Naive B cell (primary cell): ENCODE results near the gene TSSK1B. TPM values are rescaled to one million over a fixed set of nuclear protein-coding genes. Genes with fewer than 3 reads are reported as not detected.
"Not testable (repeated sequence)": the region's sequence is repeated elsewhere in the genome, so short reads cannot be mapped to it uniquely, and the experiment has no call there.

Experiments used
- ATAC-seq, 2 donors: fragments of 150-1000 bp; cut with Tn5 transposase; 2 replicates each; pipeline ENCODE4 v1.10.0; 2021; ENCODE audit warnings: low read depth in 2 of 2, mild to moderate bottlenecking in 2 of 2, moderate library complexity in 2 of 2
- DNase-seq: peaks from one replicate; pipeline ENCODE4 v3.0.0; 2022
- H3K27ac Mint-ChIP-seq, 6 donors: one replicate each; pipeline ENCODE4 v1.8.0; 2020 to 2022; ENCODE audit warnings: mild to moderate bottlenecking in 6 of 6, mixed read lengths in 6 of 6, moderate library complexity in 5 of 6, inconsistent platforms in 2 of 6
- H3K27me3 Mint-ChIP-seq, 3 donors: one replicate each; pipeline ENCODE4 v1.8.0; 2021 to 2022; ENCODE audit warnings: mixed read lengths in 3 of 3, mild to moderate bottlenecking in 1 of 3
- H3K36me3 Mint-ChIP-seq, 2 donors: one replicate each; pipeline ENCODE4 v1.8.0; 2020 to 2022; ENCODE audit warnings: mixed read lengths in 2 of 2, inconsistent platforms in 1 of 2, mild to moderate bottlenecking in 1 of 2
- H3K4me1 Mint-ChIP-seq, 3 donors: one replicate each; pipeline ENCODE4 v1.8.0; 2020 to 2022; ENCODE audit warnings: mixed read lengths in 3 of 3, inconsistent platforms in 1 of 3, mild to moderate bottlenecking in 1 of 3, moderate library complexity in 1 of 3
- H3K4me3 Mint-ChIP-seq, 8 donors: one replicate each; pipeline ENCODE4 v1.8.0; 2020 to 2022; ENCODE audit warnings: mild to moderate bottlenecking in 8 of 8, mixed read lengths in 8 of 8, moderate library complexity in 8 of 8, inconsistent platforms in 2 of 8
- H3K9me3 Mint-ChIP-seq, 7 donors: one replicate each; pipeline ENCODE4 v1.8.0; 2020 to 2022; ENCODE audit warnings: mixed read lengths in 7 of 7, mild to moderate bottlenecking in 5 of 7, inconsistent platforms in 2 of 7, moderate library complexity in 1 of 7
- polyA plus RNA-seq, 6 donors: library from polyadenylated mRNA; unstranded; fragments of 300-500 nt; fragmentation: Illumina TruSeq; gene quantifications; one replicate each; pipeline ENCODE4 v1.2.3, GENCODE V29; 2021; ENCODE audit warnings: low read depth in 6 of 6

The TSSK1B gene, protein sequence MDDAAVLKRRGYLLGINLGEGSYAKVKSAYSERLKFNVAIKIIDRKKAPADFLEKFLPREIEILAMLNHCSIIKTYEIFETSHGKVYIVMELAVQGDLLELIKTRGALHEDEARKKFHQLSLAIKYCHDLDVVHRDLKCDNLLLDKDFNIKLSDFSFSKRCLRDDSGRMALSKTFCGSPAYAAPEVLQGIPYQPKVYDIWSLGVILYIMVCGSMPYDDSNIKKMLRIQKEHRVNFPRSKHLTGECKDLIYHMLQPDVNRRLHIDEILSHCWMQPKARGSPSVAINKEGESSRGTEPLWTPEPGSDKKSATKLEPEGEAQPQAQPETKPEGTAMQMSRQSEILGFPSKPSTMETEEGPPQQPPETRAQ
- polyA plus RNA-seq: not detected

GRCh38 chr5:113434889-113435288 is at the start of gene TSSK1B:
Gene TSSK1B (minus strand): TSS chr5:113434989. CDS start chr5:113434839, 150 bp downstream.
- H3K36me3 Mint-ChIP-seq: no peaks in the 10 kb centered on the region
- peaks cover 0 to 12% (median 8%) of the 10 kb centered on the region in 3 donors for H3K27me3 Mint-ChIP-seq
- ATAC-seq (no peak), DNase-seq (no peak)
- H3K4me3 Mint-ChIP-seq: no peak within 1 kb of the TSS
- H3K4me1 Mint-ChIP-seq: no peaks in the 10 kb centered on the region
- H3K9me3 Mint-ChIP-seq: peaks cover 0 to 3% (median 0%) of the 10 kb centered on the region in 7 donors
- H3K27ac Mint-ChIP-seq: no peak within 1 kb of the TSS

- no peak overlapping the region for H3K27ac Mint-ChIP-seq
- H3K4me1 Mint-ChIP-seq: no peaks in the 10 kb centered on the region
- H3K9me3 Mint-ChIP-seq: peaks cover 0 to 6% (median 0%) of the 10 kb centered on the region in 7 donors
- H3K36me3 Mint-ChIP-seq: no peaks in the 10 kb centered on the region
- DNase-seq (no peak), ATAC-seq (no peak)
- H3K4me3 Mint-ChIP-seq: no peak overlapping the region
- H3K27me3 Mint-ChIP-seq: peaks cover 31 to 57% (median 38%) of the 10 kb centered on the region in 3 donors
Observed at GRCh38 chr5:113480243-113480642, 45.5 kb upstream of the TSSK1B start.

GRCh38 chr5:113478691-113479090 is 43.9 kb upstream of the TSSK1B start:
- Mint-ChIP-seq H3K27ac (no peak overlapping the region), H3K4me3 (no peak overlapping the region), H3K9me3 (peaks cover 0 to 6% (median 0%) of the 10 kb centered on the region in 7 donors), H3K27me3 (peaks cover 32 to 52% (median 32%) of the 10 kb centered on the region in 3 donors), H3K36me3 (no peaks in the 10 kb centered on the region), H3K4me1 (no peaks in the 10 kb centered on the region)
- DNase-seq (no peak), ATAC-seq (no peak)

DNA sequence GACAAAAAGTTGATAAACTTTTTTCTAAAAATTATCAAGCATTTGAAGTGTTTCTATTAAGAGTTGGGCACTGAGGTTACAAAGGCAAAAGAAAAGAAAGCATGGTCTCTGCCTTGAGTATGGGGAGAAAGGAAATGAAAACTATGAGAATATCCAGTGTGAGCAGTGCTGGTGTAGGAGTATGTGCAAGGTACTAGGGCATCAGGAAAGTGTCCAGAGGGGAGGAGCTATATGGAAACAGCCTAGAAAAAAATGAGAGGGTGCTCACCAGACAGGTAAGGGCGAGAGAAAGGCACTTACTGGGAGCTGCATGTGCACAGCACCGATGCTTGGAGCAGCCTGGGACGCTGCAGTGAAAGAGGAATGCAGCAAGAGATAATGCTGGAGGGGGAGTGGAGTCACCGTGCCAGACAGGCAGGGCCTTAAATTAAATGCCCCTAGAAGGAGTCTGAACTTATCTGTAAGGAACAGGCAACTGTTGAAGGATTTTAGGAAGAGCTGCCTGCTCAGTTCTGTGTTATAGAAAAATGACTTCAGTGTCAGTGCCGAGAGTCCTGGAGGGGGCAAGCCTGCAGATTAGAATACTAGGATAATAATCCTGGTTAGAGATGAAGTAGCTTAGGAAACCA is 39.4 kb upstream of the TSSK1B start:
- Mint-ChIP-seq H3K27me3 (peaks cover 24 to 45% (median 28%) of the 10 kb centered on the region in 3 donors), H3K9me3 (peaks cover 0 to 9% (median 5%) of the 10 kb centered on the region in 7 donors), H3K4me3 (no peak overlapping the region), H3K4me1 (no peaks in the 10 kb centered on the region), H3K36me3 (no peaks in the 10 kb centered on the region), H3K27ac (peak overlapping the region in 3 of 6 donors; percentile 8 to 77 (median 44))
- DNase-seq (no peak), ATAC-seq (no peak)

- H3K4me3 Mint-ChIP-seq: no peak overlapping the region
- DNase-seq (no peak), ATAC-seq (no peak)
- peaks cover 0 to 5% (median 0%) of the 10 kb centered on the region in 7 donors for H3K9me3 Mint-ChIP-seq
- H3K27ac Mint-ChIP-seq: no peak overlapping the region
- no peaks in the 10 kb centered on the region for H3K4me1 Mint-ChIP-seq
- H3K27me3 Mint-ChIP-seq: peaks cover 0 to 12% (median 9%) of the 10 kb centered on the region in 3 donors
- H3K36me3 Mint-ChIP-seq: no peaks in the 10 kb centered on the region
Observed at GRCh38 chr5:113463032-113463431, 28.2 kb upstream of the TSSK1B start.

- H3K27me3 Mint-ChIP-seq: peaks cover 1 to 12% (median 7%) of the 10 kb centered on the region in 3 donors
- not testable (repeated sequence) for H3K27ac Mint-ChIP-seq, ATAC-seq, H3K4me3 Mint-ChIP-seq, H3K4me1 Mint-ChIP-seq, DNase-seq, H3K9me3 Mint-ChIP-seq, H3K36me3 Mint-ChIP-seq
Observed at GRCh38 chr5:113457106-113457505, 22.3 kb upstream of the TSSK1B start.

DNA sequence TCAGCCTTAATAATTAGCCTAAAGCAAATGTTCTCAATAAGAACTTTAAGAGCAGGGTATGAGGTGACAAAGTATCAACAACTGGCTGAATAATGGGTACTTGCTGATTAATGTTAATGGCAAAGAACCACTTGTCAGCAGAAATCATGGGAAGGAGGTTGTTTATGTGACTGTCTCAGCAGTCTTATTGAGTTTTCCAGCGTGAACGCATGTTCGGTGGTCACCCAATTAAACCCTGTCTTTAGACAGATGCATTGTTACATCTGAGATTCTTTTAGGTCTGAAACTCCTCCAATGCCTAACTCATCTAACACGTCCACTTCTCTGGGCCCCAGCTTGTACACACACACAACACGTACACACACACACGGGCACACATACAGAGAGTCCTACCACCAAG is 18.2 kb upstream of the TSSK1B start:
- Mint-ChIP-seq H3K27ac (no peak overlapping the region), H3K36me3 (no peaks in the 10 kb centered on the region), H3K27me3 (peaks cover 5 to 15% (median 9%) of the 10 kb centered on the region in 3 donors), H3K4me3 (no peak overlapping the region), H3K9me3 (peaks cover 0 to 2% (median 0%) of the 10 kb centered on the region in 7 donors), H3K4me1 (no peaks in the 10 kb centered on the region)
- DNase-seq (no peak), ATAC-seq (no peak)

GRCh38 chr5:113451797-113452196 is 17.0 kb upstream of the TSSK1B start:
- Mint-ChIP-seq H3K4me1 (no peaks in the 10 kb centered on the region), H3K9me3 (peaks cover 0 to 2% (median 0%) of the 10 kb centered on the region in 7 donors), H3K27me3 (peaks cover 5 to 23% (median 9%) of the 10 kb centered on the region in 3 donors), H3K36me3 (no peaks in the 10 kb centered on the region), H3K27ac (no peak overlapping the region), H3K4me3 (no peak overlapping the region)
- ATAC-seq (no peak), DNase-seq (no peak)

DNA sequence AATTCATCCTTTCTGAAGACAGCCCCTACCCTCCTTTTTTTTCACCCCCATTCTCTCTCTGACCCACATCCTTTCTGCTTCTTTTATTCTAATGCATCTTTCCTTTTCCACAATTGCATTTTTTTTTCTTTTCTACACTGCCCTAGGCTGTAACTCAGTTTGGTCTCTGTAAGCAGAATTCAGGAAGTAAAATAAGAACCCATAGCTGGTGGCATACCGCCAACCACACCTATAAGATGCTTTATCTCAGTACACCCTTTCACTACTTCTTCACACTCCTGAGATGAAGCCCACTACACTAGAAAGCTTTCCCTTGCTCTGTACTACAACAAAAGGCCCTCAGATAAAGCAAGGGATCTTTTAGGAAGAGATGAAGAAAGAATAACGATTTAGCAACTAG is 16.1 kb upstream of the TSSK1B start:
- H3K27ac Mint-ChIP-seq: no peak overlapping the region
- no peaks in the 10 kb centered on the region for H3K36me3 Mint-ChIP-seq
- H3K4me1 Mint-ChIP-seq: no peaks in the 10 kb centered on the region
- no peak overlapping the region for H3K4me3 Mint-ChIP-seq
- no peak for ATAC-seq
- no peak for DNase-seq
- peaks cover 0 to 2% (median 0%) of the 10 kb centered on the region in 7 donors for H3K9me3 Mint-ChIP-seq
- H3K27me3 Mint-ChIP-seq: peaks cover 5 to 30% (median 9%) of the 10 kb centered on the region in 3 donors

DNA sequence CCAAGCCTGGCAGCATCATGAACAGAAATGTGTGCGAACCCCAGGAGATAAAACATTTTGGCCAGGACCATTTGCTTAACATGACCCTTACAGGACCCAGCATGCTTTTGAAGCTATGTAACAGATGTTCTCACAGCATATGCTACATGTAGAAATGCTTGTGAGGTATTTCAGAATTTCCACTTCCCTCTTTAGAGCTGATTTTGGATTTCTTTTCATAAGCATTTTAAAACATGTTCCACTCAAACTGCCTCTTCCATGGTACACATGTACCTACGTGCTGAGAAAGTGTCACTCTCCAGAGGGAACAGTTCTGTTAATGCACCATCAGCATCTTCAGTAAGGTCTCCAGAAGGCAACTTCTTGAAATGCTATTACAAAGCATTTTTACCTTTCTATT is 15.7 kb upstream of the TSSK1B start:
- ATAC-seq (no peak), DNase-seq (no peak)
- Mint-ChIP-seq H3K36me3 (no peaks in the 10 kb centered on the region), H3K27me3 (peaks cover 5 to 34% (median 9%) of the 10 kb centered on the region in 3 donors), H3K4me1 (no peaks in the 10 kb centered on the region), H3K27ac (no peak overlapping the region), H3K9me3 (peaks cover 0 to 5% (median 2%) of the 10 kb centered on the region in 7 donors), H3K4me3 (no peak overlapping the region)

GRCh38 chr5:113448252-113448651 is 13.5 kb upstream of the TSSK1B start:
- H3K27me3 Mint-ChIP-seq: peaks cover 11 to 46% (median 17%) of the 10 kb centered on the region in 3 donors
- H3K4me3 Mint-ChIP-seq: no peak overlapping the region
- ATAC-seq (no peak), DNase-seq (no peak)
- H3K36me3 Mint-ChIP-seq: no peaks in the 10 kb centered on the region
- peaks cover 0 to 15% (median 7%) of the 10 kb centered on the region in 7 donors for H3K9me3 Mint-ChIP-seq
- H3K27ac Mint-ChIP-seq: no peak overlapping the region
- no peaks in the 10 kb centered on the region for H3K4me1 Mint-ChIP-seq

DNA sequence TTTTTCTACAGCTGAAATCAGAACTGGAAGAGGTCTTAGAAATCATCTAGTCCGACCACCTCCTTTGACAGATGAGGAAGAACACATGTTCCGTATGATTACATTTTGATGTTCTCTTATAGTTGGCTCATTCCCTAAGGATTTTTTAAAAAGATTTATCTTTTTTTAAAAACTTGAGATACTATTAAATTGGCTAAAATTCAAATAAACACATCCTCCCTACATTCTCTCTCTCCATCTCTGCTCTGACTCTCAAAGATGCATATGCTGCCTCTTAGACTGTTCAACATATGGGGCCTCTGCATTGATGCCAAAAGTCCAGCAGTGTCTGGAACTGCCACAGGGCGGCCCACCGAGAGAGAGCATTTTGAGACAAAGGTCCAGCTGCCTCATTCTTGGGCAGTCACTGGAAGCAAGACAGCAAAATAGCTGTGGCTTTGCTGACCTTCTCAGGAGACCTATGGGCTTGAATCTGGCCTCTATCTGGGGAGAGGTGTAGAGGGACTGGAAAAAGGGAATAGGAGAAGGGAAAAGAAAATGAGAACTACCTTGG is 12.8 kb upstream of the TSSK1B start:
- Mint-ChIP-seq H3K4me1 (no peaks in the 10 kb centered on the region), H3K27ac (no peak overlapping the region), H3K4me3 (no peak overlapping the region), H3K36me3 (no peaks in the 10 kb centered on the region), H3K27me3 (peaks cover 11 to 53% (median 17%) of the 10 kb centered on the region in 3 donors), H3K9me3 (peaks cover 0 to 20% (median 11%) of the 10 kb centered on the region in 7 donors)
- DNase-seq: no peak
- no peak for ATAC-seq

DNA sequence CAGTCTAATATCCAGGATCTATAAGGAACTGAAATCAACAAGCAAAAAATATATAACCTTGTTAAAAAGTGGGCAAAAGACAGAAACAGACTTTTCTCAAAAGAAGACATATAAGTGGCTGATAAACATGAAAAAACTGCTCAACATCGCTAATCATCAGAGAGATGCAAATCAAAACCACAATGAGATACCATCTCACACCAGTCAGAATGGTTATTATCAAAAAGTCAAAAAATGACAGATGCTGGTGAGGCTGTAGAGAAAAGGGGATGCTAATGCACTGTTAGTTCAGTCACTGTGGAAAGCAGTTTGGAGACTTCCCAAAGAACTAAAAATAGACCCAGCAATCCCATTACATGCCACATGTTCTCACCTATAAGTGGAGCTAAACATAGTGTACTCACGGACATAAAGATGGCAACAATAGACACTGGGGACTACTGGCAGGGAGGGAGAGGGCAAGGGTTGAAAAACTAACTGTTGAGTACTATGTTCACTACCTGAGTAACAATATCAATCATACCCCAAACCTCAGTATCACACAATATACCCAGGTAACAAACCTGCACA is 11.7 kb upstream of the TSSK1B start:
- Mint-ChIP-seq H3K27me3 (peaks cover 6 to 59% (median 17%) of the 10 kb centered on the region in 3 donors), H3K9me3 (peaks cover 0 to 20% (median 13%) of the 10 kb centered on the region in 7 donors), H3K36me3 (no peaks in the 10 kb centered on the region), H3K4me1 (no peaks in the 10 kb centered on the region), H3K4me3 (no peak overlapping the region), H3K27ac (no peak overlapping the region)
- ATAC-seq: no peak
- no peak for DNase-seq
